ENCODE results near the gene KYNU. TPM values are rescaled to one million over a fixed set of nuclear protein-coding genes. Genes with fewer than 3 reads are reported as not detected.

Gene KYNU
- total RNA-seq, 1 donor from 2014 or later = 34.5 TPM

GRCh38 chr2:142843731-142844130, 33.7 kb upstream of the KYNU start:
- H3K9me3 ChIP-seq = no peaks in the 10 kb centered on the region
- intact Hi-C loops (cut with DNase I) = no loop called here
- H3K36me3 ChIP-seq = no peaks in the 10 kb centered on the region
- no peak for TF ChIP-seq CTCF (IDR thresholded peaks at IDR 0.05)
- H3K27me3 ChIP-seq = no peaks in the 10 kb centered on the region
- H3K4me1 ChIP-seq = no peaks in the 10 kb centered on the region
- no peak overlapping the region for H3K27ac ChIP-seq
- no peak for DNase-seq
- H3K4me3 ChIP-seq = no peak overlapping the region
- no peak for ATAC-seq

- no peaks in the 10 kb centered on the region for H3K9me3 ChIP-seq
- intact Hi-C loops (cut with DNase I) = no loop called here
- no peak overlapping the region for H3K4me3 ChIP-seq
- no peaks in the 10 kb centered on the region for H3K4me1 ChIP-seq
- ATAC-seq (no peak), DNase-seq (no peak)
- H3K27me3 ChIP-seq = no peaks in the 10 kb centered on the region
- no peaks in the 10 kb centered on the region for H3K36me3 ChIP-seq
- no peak overlapping the region for H3K27ac ChIP-seq
- TF ChIP-seq CTCF (IDR thresholded peaks at IDR 0.05) = no peak
These were observed 29.3 kb upstream of the KYNU start for GRCh38 chr2:142848023-142848606.

GRCh38 chr2:142849820-142850219, 27.6 kb upstream of the KYNU start:
- intact Hi-C loops (cut with DNase I) = no loop called here
- ATAC-seq = no peak

GRCh38 chr2:142853912-142854311, 23.6 kb upstream of the KYNU start:
- Histone ChIP-seq H3K27ac (no peak overlapping the region), H3K36me3 (no peaks in the 10 kb centered on the region), H3K9me3 (no peaks in the 10 kb centered on the region), H3K27me3 (no peaks in the 10 kb centered on the region), H3K4me3 (no peak overlapping the region), H3K4me1 (no peaks in the 10 kb centered on the region)
- ATAC-seq (no peak), DNase-seq (no peak)
- intact Hi-C loops (cut with DNase I) = no loop called here
- no peak for TF ChIP-seq CTCF (IDR thresholded peaks at IDR 0.05)

More at GRCh38 chr2:142849820-142850219, 27.6 kb upstream of the KYNU start:
- Histone ChIP-seq H3K27me3 (no peaks in the 10 kb centered on the region), H3K36me3 (no peaks in the 10 kb centered on the region), H3K4me1 (no peaks in the 10 kb centered on the region), H3K4me3 (no peak overlapping the region), H3K27ac (no peak overlapping the region), H3K9me3 (no peaks in the 10 kb centered on the region)
- DNase-seq = no peak
- TF ChIP-seq CTCF (IDR thresholded peaks at IDR 0.05) = no peak

GRCh38 chr2:142857256-142858164, 20.0 kb upstream of the KYNU start:
- H3K9me3 ChIP-seq = no peaks in the 10 kb centered on the region
- H3K4me1 ChIP-seq = no peaks in the 10 kb centered on the region
- no peak overlapping the region for H3K27ac ChIP-seq
- TF ChIP-seq CTCF (IDR thresholded peaks at IDR 0.05) = no peak
- H3K36me3 ChIP-seq = no peaks in the 10 kb centered on the region
- H3K27me3 ChIP-seq = no peaks in the 10 kb centered on the region
- intact Hi-C loops (cut with DNase I) = no loop called here
- no peak overlapping the region for H3K4me3 ChIP-seq
- no peak for ATAC-seq
- no peak for DNase-seq
